NCI-H345 treated with DMSO at 0.1 percent for 48 hours (cell line): ENCODE measurements around the gene CBLB.

Experiments
- DNase-seq: peaks from one replicate; lab custom pipeline; 2025; ENCODE audit not compliant: unreplicated experiment; lab: John Stamatoyannopoulos, UW

The CBLB gene

GRCh38 chr3:105847865-105848264 is 20.9 kb downstream of the CBLB start:
- DNase-seq: no peak

GRCh38 chr3:105847452-105847851 is 21.4 kb downstream of the CBLB start:
- no peak for DNase-seq

- no peak for DNase-seq
These were observed 22.0 kb downstream of the CBLB start for GRCh38 chr3:105846809-105847208.

- no peak for DNase-seq
These were observed 23.3 kb downstream of the CBLB start for GRCh38 chr3:105845488-105845887.

- DNase-seq: no peak
These were observed 24.1 kb downstream of the CBLB start for GRCh38 chr3:105844704-105845103.

- no peak for DNase-seq
These were observed 24.8 kb downstream of the CBLB start for GRCh38 chr3:105843994-105844393.

GRCh38 chr3:105842943-105843342 is 25.9 kb downstream of the CBLB start:
- DNase-seq: no peak

GRCh38 chr3:105842449-105842848 is 26.4 kb downstream of the CBLB start:
- DNase-seq: no peak

GRCh38 chr3:105837947-105838346 is 30.9 kb downstream of the CBLB start:
- no peak for DNase-seq

GRCh38 chr3:105837143-105837740 is 31.6 kb downstream of the CBLB start:
- DNase-seq: no peak

- DNase-seq: no peak
These were observed 32.3 kb downstream of the CBLB start for GRCh38 chr3:105836533-105836932.

- DNase-seq: no peak
These were observed 33.2 kb downstream of the CBLB start for GRCh38 chr3:105835606-105836005.

GRCh38 chr3:105834768-105835167 is 34.0 kb downstream of the CBLB start:
- DNase-seq: no peak

- DNase-seq: no peak
These were observed 36.2 kb downstream of the CBLB start for GRCh38 chr3:105832644-105833043.

- DNase-seq: no peak
These were observed 38.0 kb downstream of the CBLB start for GRCh38 chr3:105830836-105831235.

GRCh38 chr3:105829871-105830622 is 38.8 kb downstream of the CBLB start:
- DNase-seq: no peak

- DNase-seq: no peak
These were observed 39.6 kb downstream of the CBLB start for GRCh38 chr3:105829229-105829628.

- no peak for DNase-seq
These were observed 40.1 kb downstream of the CBLB start for GRCh38 chr3:105828703-105829102.

- no peak for DNase-seq
These were observed 40.9 kb downstream of the CBLB start for GRCh38 chr3:105827959-105828358.

GRCh38 chr3:105826778-105827634 is 41.8 kb downstream of the CBLB start:
- no peak for DNase-seq

GRCh38 chr3:105824129-105824528 is 44.7 kb downstream of the CBLB start:
- no peak for DNase-seq
